ENCODE data around the gene CHRM5. TPM values are rescaled to one million over a fixed set of nuclear protein-coding genes. Genes with fewer than 3 reads are reported as not detected.

The CHRM5 gene
- total RNA-seq, 1 experiment from 2014 or later = not detected

- TF ChIP-seq, protein P1, sequence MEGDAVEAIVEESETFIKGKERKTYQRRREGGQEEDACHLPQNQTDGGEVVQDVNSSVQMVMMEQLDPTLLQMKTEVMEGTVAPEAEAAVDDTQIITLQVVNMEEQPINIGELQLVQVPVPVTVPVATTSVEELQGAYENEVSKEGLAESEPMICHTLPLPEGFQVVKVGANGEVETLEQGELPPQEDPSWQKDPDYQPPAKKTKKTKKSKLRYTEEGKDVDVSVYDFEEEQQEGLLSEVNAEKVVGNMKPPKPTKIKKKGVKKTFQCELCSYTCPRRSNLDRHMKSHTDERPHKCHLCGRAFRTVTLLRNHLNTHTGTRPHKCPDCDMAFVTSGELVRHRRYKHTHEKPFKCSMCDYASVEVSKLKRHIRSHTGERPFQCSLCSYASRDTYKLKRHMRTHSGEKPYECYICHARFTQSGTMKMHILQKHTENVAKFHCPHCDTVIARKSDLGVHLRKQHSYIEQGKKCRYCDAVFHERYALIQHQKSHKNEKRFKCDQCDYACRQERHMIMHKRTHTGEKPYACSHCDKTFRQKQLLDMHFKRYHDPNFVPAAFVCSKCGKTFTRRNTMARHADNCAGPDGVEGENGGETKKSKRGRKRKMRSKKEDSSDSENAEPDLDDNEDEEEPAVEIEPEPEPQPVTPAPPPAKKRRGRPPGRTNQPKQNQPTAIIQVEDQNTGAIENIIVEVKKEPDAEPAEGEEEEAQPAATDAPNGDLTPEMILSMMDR (IDR thresholded peaks at IDR 0.05) = no peak
- TF ChIP-seq REST (IDR thresholded peaks at IDR 0.05; ENCODE audit: insufficient read depth in 1 of 2, low read depth in 2 of 2, low read length in 1 of 2) (no peak), SIN3A (IDR thresholded peaks at IDR 0.05; ENCODE audit: borderline replicate concordance, insufficient read depth, low read depth, low read length) (no peak), POLR2AphosphoS5 (IDR thresholded peaks at IDR 0.05; ENCODE audit: low read depth, low read length) (no peak), TCF7L2 (IDR thresholded peaks at IDR 0.05; ENCODE audit: low read depth, low read length) (no peak)
- Histone ChIP-seq H3K4me1 (ENCODE audit: control insufficient read depth, insufficient read depth, low read length) (no peaks in the 10 kb centered on the region), H3K27me3 (ENCODE audit: control insufficient read depth, insufficient read depth, low read length) (no peaks in the 10 kb centered on the region), H3K36me3 (ENCODE audit: control insufficient read depth, insufficient read depth, low read length) (no peaks in the 10 kb centered on the region), H3K4me3 (ENCODE audit: low read depth in 2 of 2, low read length in 2 of 2) (no peak overlapping the region), H3K27ac (ENCODE audit: low read length) (no peak overlapping the region), H3K9me3 (ENCODE audit: control insufficient read depth, insufficient read depth, low read depth, low read length) (no peaks in the 10 kb centered on the region)
- in situ Hi-C loops (cut with HindIII; ENCODE audit: low pct_unique_long_range_greater_than_20kb, low sequenced_read_pairs) = no loop called here
- CTCF ChIA-PET = no interaction called here
- BruUV-seq (replicated peaks) = no TSS peak
- POLR2A ChIA-PET = interaction anchor here (0.9 kb wide), 1 partner anchor 468 kb away, joined by 3 read pairs; no protein-coding TSS in a partner anchor
- ATAC-seq (no peak), DNase-seq (ENCODE audit: low read depth, low spot score) (no peak)
- intact Hi-C loops (cut with micrococcal nuclease; ENCODE audit: unreplicated experiment) = no loop called here
Measured at GRCh38 chr15:33959844-33960548, 8.3 kb upstream of the CHRM5 start.

GRCh38 chr15:33960549-33960935 is 7.8 kb upstream of the CHRM5 start:
- no peaks in the 10 kb centered on the region for H3K9me3 ChIP-seq (ENCODE audit: control insufficient read depth, insufficient read depth, low read depth, low read length)
- ChIA-PET POLR2A (interaction anchor here (0.9 kb wide), 1 partner anchor 468 kb away, joined by 3 read pairs; no protein-coding TSS in a partner anchor), CTCF (no interaction called here)
- H3K27ac ChIP-seq (ENCODE audit: low read length) = no peak overlapping the region
- intact Hi-C loops (cut with micrococcal nuclease; ENCODE audit: unreplicated experiment) (no loop called here), in situ Hi-C loops (cut with HindIII; ENCODE audit: low pct_unique_long_range_greater_than_20kb, low sequenced_read_pairs) (no loop called here)
- BruUV-seq (replicated peaks) = no TSS peak
- ATAC-seq (no peak), DNase-seq (ENCODE audit: low read depth, low spot score) (no peak)
- no peak overlapping the region for H3K4me3 ChIP-seq (ENCODE audit: low read depth in 2 of 2, low read length in 2 of 2)
- TF ChIP-seq SIN3A (IDR thresholded peaks at IDR 0.05; ENCODE audit: borderline replicate concordance, insufficient read depth, low read depth, low read length) (no peak), REST (IDR thresholded peaks at IDR 0.05; ENCODE audit: insufficient read depth in 1 of 2, low read depth in 2 of 2, low read length in 1 of 2) (no peak)
- TF ChIP-seq, protein P1 (IDR thresholded peaks at IDR 0.05) = no peak
- no peaks in the 10 kb centered on the region for H3K4me1 ChIP-seq (ENCODE audit: control insufficient read depth, insufficient read depth, low read length)
- H3K36me3 ChIP-seq (ENCODE audit: control insufficient read depth, insufficient read depth, low read length) = no peaks in the 10 kb centered on the region
- no peaks in the 10 kb centered on the region for H3K27me3 ChIP-seq (ENCODE audit: control insufficient read depth, insufficient read depth, low read length)
